Mucosa of descending colon (tissue), 3 donors: ENCODE data around the gene MANEA. TPM values are rescaled to one million over a fixed set of nuclear protein-coding genes. Genes with fewer than 3 reads are reported as not detected.

Experiments used
- ATAC-seq: fragments of 200-7000 bp; cut with Tn5 transposase; one replicate; pipeline ENCODE4 v1.9.1; 2020; ENCODE audit warnings: mild to moderate bottlenecking, moderate library complexity
- DNase-seq, 3 donors: peaks; one replicate each; pipeline ENCODE4 v3.0.0-alpha.2; 2020
- H3K36me3 ChIP-seq: fragments of 200-600 bp; one replicate; pipeline ENCODE4 v1.8.0; 2021; ENCODE audit warnings: low read depth, mild to moderate bottlenecking
- H3K4me1 ChIP-seq: fragments of 200-600 bp; one replicate; pipeline ENCODE4 v1.8.0; 2021; ENCODE audit warnings: low read depth, mild to moderate bottlenecking
- H3K4me3 ChIP-seq: fragments of 200-600 bp; one replicate; pipeline ENCODE4 v1.8.0; 2021; ENCODE audit warnings: mild to moderate bottlenecking
- H3K9me3 ChIP-seq: fragments of 200-600 bp; one replicate; pipeline ENCODE4 v1.8.0; 2021; ENCODE audit warnings: mild to moderate bottlenecking
- intact Hi-C, 2 donors: fragments of 100-400 bp; cut with DNase I in 1 of 2; cut with micrococcal nuclease in 1 of 2; formaldehyde crosslinking; loops; one replicate each; pipeline versions ENCODE4 v1.11.0 to v1.11.1; 2022; cut with DNase I, micrococcal nuclease
- total RNA-seq, 3 donors: library from RNA; stranded (reverse); fragmentation: NEBNext Ultra II Directional in 2 of 3; extraction: Animal tissue kit (Norgen Biotek cat#: 25700) in 2 of 3; gene quantifications; one replicate each; pipeline versions ENCODE4 v1.2.1 to v1.2.4, GENCODE V29; 2021 to 2023
- TF ChIP-seq, protein P1 (sequence below): fragments of 200-600 bp; IDR thresholded peaks from one replicate; pipeline ENCODE4 v1.8.0; 2022; ENCODE audit warnings: antibody characterized with exemption, mild to moderate bottlenecking
- donor health status: DM: no; HTN: no; CAD: no; lungs with moderate emphysema.
- donor health status: DM: no; HTN: no; CAD: no.
- donor health status: DM: no; HTN: yes; CAD: no.

Gene MANEA
- total RNA-seq, 3 donors from 2014 or later = 4.8 to 8.7 (median 5.7) TPM

DNA sequence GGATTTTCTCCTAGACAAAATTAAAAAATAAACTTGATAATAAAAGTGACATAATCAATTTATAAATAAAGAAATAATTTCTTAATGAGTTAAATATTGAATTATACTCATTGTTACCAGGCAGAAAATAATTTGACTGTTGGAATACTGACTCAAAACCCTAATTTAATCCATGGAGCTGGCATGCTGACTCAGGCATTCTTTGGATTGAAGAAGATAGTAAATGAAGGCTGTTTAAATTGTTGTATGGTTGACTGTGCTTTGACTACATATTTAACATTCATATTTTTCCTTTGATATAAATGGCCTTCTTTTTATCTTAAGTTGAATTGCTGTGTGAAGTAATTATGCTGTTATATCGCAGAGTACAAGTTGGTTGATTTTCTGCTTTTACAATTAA lies 11.7 kb downstream of the MANEA start:
- ATAC-seq (no peak), DNase-seq (no peak)
- no peaks in the 10 kb centered on the region for H3K4me1 ChIP-seq
- TF ChIP-seq, protein P1, sequence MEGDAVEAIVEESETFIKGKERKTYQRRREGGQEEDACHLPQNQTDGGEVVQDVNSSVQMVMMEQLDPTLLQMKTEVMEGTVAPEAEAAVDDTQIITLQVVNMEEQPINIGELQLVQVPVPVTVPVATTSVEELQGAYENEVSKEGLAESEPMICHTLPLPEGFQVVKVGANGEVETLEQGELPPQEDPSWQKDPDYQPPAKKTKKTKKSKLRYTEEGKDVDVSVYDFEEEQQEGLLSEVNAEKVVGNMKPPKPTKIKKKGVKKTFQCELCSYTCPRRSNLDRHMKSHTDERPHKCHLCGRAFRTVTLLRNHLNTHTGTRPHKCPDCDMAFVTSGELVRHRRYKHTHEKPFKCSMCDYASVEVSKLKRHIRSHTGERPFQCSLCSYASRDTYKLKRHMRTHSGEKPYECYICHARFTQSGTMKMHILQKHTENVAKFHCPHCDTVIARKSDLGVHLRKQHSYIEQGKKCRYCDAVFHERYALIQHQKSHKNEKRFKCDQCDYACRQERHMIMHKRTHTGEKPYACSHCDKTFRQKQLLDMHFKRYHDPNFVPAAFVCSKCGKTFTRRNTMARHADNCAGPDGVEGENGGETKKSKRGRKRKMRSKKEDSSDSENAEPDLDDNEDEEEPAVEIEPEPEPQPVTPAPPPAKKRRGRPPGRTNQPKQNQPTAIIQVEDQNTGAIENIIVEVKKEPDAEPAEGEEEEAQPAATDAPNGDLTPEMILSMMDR = no peak
- no peaks in the 10 kb centered on the region for H3K36me3 ChIP-seq
- intact Hi-C loops = no loop called here
- peaks cover 9% of the 10 kb centered on the region for H3K9me3 ChIP-seq
- H3K4me3 ChIP-seq = no peak overlapping the region

DNA sequence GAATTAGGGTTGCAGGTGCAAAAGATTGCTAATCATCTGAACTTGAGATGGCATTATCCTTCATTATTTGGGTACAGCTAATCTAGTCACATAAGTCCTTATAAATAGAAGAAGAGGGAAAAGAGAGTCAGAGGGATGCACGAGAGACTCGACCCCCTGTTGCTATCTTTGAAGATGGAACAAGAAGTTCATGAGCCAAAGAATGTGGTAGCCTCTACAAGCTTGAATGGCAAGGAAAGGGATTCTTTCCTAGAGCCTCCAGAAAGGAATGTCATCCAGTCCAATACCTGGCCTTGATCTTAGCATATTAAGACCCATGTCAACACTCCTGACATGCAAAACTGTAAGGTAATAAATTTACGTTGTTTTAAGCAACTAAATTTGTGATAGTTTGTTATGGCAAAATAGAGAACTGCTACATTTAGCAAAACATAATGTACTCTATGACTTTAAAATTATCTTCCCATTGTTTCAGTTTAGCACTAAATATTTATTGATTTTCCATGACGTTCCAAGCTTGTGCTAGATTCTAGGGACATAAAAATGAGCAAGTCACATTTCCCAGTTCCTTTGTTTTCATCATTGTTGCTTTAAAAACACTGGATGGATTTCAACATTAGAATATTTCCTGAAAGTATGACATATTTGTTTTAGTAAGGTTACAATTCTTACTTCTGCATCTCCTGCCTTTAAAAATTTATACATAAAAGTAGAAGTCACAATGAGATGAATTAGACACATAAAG lies 12.7 kb downstream of the MANEA start:
- TF ChIP-seq, protein P1 = no peak
- DNase-seq (no peak), ATAC-seq (no peak)
- intact Hi-C loops = no loop called here
- no peaks in the 10 kb centered on the region for H3K36me3 ChIP-seq
- no peaks in the 10 kb centered on the region for H3K4me1 ChIP-seq
- no peak overlapping the region for H3K4me3 ChIP-seq
- H3K9me3 ChIP-seq = no peaks in the 10 kb centered on the region

DNA sequence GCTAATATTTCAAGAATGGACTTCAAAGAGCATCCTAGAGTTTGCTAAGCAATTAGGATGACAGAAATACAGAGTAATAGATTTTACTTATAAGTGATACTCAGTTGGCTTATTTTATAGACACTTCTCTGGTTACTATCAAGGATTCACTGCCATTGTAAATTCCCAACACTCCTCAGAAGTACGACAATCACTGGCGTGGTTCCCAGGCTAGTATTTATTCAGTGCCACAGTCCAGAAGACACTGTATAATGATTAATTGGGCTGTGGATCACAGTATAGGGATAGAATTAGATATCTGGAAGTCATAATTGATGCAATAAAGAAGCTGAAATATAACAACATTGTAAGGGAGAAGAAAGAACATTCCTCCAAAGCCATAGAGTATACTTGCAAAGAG lies 15.7 kb downstream of the MANEA start:
- H3K4me3 ChIP-seq = no peak overlapping the region
- no peaks in the 10 kb centered on the region for H3K36me3 ChIP-seq
- intact Hi-C loops = no loop called here
- H3K4me1 ChIP-seq = no peaks in the 10 kb centered on the region
- TF ChIP-seq, protein P1 = no peak
- ATAC-seq (peak; percentile 66), DNase-seq (peak in 1 of 3 donors; percentile 61)
- H3K9me3 ChIP-seq = no peaks in the 10 kb centered on the region

DNA sequence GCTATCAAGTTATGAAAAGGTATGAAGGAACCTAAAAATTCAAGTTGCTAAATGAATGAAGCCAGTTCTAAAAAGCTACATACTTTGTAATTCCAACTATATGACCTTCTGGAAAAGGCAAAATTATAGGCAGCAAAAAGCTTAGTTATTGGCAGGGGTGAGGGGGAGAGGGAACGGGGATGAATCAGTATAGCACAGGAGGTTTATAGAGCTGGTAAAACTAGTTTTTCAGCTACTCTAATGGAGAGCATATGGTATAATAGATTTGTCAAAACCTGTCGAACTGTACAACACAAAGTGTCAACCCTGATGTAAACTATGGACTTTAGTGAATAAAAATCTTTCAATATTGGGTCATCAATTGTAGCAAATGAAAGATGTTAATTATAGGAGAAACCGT lies 18.7 kb downstream of the MANEA start:
- H3K4me1 ChIP-seq = no peaks in the 10 kb centered on the region
- ATAC-seq (peak; percentile 24), DNase-seq (no peak)
- no peaks in the 10 kb centered on the region for H3K9me3 ChIP-seq
- TF ChIP-seq, protein P1 = no peak
- no peaks in the 10 kb centered on the region for H3K36me3 ChIP-seq
- no peak overlapping the region for H3K4me3 ChIP-seq
- intact Hi-C loops = no loop called here

DNA sequence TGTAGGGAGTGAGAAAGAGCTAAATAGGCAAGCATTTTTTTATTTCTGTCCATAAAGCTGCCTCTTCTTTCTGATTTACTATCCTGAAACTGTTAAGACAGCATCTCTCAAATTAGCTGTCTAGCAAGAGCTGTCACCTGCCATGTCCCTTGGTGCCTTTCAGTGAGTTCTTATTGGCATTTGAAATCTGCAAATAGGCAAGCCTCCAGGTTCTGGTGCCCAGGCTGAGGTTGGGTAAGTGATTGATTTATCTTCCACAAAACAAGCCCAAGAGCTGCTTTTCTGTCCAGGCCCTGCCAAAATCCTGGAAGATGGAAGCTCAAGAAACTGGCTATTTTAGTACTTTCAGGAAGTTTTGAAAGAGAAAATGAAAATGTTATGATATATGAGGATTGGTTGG lies 22.4 kb downstream of the MANEA start:
- ATAC-seq = no peak
- TF ChIP-seq, protein P1 = no peak
- no peak for DNase-seq

More for the DNA sequence above, 22.4 kb downstream of the MANEA start:
- intact Hi-C loops = no loop called here
- H3K4me3 ChIP-seq = no peak overlapping the region
- H3K4me1 ChIP-seq = no peaks in the 10 kb centered on the region
- no peaks in the 10 kb centered on the region for H3K9me3 ChIP-seq
- no peaks in the 10 kb centered on the region for H3K36me3 ChIP-seq
